Brain pericyte (primary cell): ENCODE measurements around the gene STAB2.
"Not testable (repeated sequence)": the region's sequence is repeated elsewhere in the genome, so short reads cannot be mapped to it uniquely, and the experiment has no call there.

Experiments
- DNase-seq: peaks from one replicate; pipeline ENCODE4 v3.0.0-alpha.2; 2012; ENCODE audit warnings: low read depth, low spot score

Gene STAB2

DNA sequence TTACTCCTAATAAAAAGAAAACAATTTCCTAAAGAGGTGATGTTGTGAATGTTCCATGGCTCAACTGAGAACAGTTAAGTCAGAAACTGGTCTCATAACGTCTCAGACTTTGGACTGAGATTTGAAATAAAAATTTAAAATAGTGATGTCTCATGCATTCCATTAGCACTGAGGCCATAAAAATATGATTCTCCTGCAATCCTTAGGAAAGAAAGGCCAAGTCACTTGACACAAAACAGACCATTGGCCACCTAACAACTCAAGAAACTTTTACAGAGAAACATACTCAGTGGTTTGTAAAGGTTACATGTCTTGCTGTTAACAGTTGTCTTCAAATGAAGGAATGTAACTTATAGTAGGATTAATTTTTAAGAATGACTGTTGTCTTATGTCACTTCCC lies 58.1 kb downstream of the STAB2 start:
- no peak for DNase-seq

- no peak for DNase-seq
Measured at GRCh38 chr12:103647267-103647666, 60.2 kb downstream of the STAB2 start.

GRCh38 chr12:103652808-103653207 lies 65.7 kb downstream of the STAB2 start:
- DNase-seq = no peak

DNA sequence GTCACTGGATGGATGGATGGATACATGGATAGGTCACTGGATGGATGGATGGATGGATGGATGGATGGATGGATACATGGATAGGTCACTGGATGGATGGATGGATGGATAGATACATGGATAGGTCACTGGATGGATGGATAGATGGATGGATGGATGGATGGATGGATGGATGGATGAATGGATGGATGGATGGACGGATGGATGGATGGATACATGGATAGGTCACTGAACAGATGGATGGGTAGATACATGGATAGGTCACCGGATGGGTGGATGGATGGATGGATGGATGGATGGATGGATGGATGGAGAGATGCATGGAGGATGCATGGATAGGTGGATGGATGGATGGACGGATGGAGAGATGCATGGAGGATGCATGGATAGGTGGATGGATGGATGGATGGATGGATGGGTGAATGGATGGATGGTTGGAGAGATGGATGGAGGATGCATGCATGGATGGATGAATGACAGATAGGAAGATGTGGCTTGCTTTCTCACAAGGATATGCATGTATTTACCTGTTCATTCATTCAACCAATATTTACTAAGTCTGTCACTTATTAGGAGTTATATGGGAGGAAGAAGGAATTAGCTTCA lies 66.6 kb downstream of the STAB2 start:
- DNase-seq = not testable (repeated sequence)

- no peak for DNase-seq
Measured at GRCh38 chr12:103654816-103655215, 67.7 kb downstream of the STAB2 start.

GRCh38 chr12:103656291-103656690 lies 69.2 kb downstream of the STAB2 start:
- no peak for DNase-seq

DNA sequence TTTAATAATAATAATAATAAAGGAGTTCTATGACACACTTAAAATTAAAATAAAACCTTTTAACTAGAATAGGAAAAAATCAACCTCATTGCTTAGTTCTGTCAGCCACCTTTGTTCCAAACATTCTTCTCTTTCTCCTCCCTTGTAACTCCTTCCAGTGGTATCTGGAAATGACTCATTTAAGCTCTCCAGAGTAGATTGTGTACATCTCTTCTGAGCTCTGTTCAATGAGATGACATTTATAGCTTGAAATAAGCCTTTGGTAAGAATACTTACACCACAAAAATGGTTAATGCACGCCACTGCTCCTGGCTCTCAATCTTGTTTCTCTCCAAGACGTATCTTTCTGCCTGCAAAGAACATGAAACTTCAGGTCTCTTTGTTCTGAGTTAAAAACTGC lies 70.3 kb downstream of the STAB2 start:
- no peak for DNase-seq

DNA sequence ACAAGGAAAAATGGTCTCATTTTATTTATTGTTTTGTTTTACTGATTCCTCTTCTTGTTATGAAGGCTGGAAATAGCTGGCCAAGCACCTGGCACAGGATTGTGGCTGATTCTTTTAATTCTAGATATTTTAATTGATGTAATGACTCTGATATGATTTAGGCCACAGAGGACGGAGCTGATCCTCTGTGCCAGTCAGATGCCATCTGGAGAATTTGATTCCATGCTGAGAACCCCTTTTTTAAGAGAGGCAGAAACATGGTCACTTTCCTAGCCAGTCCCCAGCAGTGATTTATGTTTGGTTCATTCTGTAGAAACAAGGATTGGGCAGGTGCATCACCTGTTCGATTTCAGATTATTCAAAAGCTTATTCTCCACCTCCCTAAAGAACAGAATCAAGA lies 77.6 kb downstream of the STAB2 start:
- DNase-seq = no peak

DNA sequence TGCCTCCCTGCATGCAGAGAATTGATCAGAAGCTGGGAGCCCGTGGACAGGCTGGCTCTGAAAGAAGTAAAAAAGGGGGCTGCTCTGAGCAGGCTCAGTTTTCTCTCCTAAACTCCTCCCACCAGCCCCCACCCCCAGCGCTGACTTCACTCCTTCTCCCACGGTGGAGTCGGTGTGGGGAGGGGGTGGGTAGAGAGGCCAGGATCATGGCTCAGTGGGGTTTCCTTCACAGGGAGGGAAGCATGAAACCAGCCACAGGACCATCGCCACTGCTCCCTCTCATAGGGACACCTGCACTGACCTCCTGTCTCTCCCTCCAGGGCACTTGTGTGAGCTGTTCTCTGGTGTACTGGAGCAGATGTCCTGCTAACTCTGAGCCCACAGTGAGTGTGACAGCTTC lies 78.9 kb downstream of the STAB2 start:
- no peak for DNase-seq

GRCh38 chr12:103667125-103667524 lies 80.1 kb downstream of the STAB2 start:
- DNase-seq = no peak

- no peak for DNase-seq
Measured at GRCh38 chr12:103668520-103668919, 81.4 kb downstream of the STAB2 start.

GRCh38 chr12:103671367-103671766 lies 84.3 kb downstream of the STAB2 start:
- no peak for DNase-seq

- DNase-seq = no peak
Measured at GRCh38 chr12:103672401-103673119, 85.5 kb downstream of the STAB2 start.

DNA sequence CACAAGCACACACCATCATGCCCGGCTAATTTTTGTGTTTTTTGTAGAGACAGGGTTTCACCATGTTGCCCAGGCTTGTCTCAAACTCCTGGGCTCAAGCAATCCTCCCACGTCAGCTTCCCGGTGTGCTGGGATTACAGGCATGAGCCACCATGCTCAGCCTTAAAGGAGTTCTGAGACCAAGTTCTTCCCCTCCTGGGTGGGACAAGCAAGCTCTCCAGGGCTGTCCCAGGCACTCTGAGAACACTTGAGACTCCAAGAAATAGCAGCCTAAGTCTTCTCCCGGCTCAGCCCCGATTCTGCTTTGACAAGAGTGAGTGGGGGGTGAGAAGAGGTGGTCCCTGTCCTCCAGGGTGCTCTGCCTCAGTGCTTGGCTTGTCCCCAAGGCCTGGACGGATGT lies 86.4 kb downstream of the STAB2 start:
- DNase-seq = no peak

DNA sequence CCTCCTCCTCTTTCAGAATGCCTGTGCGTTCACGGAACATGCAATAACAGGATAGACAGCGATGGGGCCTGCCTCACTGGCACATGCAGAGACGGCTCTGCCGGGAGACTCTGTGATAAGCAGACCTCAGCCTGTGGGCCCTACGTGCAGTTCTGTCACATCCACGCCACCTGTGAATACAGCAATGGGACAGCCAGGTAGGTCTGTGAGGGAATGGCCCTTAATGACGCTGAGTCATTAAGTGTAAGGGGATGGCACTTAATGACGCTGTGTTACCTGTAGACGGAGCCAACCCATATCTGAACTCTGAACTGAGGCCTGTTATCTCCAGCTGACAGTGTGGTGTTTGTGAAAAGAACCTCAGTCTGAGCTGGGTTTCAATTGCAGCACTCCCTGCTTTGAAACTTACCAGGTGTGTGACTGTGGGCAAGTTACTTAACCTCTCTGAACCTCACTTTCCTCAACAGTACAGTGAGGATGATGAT lies 86.9 kb downstream of the STAB2 start:
- DNase-seq = no peak

GRCh38 chr12:103676893-103677292 lies 89.8 kb downstream of the STAB2 start:
- no peak for DNase-seq

- no peak for DNase-seq
Measured at GRCh38 chr12:103677341-103677740, 90.3 kb downstream of the STAB2 start.

GRCh38 chr12:103677905-103678304 lies 90.8 kb downstream of the STAB2 start:
- DNase-seq = no peak

DNA sequence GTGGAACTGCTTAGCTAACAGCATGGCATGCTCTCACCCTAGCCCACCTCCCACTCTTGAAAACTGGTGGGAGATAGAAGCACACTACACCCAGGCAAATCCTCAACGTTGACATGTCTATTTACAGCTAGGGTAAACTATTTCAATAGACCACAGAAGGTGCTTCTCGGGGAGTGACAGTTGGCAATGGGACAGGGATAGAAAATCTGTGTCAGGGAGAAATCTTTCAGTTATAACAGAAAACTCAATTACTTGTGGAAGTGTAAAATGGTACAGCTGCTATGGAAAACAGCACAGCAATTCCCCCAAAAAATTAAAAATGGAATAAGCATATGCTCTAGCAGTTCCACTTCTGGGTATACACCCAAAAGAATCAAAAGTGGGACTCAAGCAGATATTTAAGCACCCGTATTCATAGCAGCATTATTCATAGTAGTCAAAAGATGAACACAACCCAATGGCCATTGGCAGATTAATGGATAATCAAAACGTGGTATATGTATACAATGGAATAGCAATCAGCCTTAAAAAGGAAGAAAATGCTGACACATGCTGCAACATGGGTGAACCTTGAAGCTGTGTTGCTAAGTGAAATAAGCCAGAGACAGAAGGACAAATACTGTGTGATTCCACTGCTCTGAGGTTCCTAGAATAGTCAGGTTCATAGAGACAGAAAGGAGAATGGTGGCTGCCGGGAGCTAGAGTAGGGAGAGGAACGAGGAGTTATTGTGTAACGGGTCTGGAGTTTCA lies 92.5 kb downstream of the STAB2 start:
- no peak for DNase-seq

DNA sequence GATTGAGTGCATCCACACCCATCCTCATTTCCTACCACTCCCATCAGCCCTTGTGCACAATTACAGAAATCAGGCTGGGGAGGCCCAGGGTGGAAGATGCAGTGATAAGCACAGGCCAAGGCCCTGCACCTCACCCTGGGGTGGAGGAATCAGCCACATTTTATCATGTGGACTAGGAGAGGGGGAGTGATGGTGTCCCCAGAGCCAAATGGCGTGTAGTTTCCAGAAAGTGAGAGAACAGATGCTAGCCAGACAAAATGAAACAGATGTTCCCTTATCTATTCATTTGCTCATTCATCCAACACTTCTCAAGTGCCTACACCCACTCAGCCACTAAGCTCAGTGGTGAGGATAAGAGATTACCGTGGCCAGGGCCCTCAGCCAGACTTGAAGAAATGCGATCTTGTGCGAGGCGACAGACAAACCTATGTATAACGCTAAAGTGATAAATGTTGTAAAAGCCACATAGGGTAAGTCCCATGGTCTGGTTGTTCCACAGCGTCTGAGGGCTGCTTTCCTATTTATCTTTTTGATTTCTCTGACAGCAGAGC lies 93.6 kb downstream of the STAB2 start:
- DNase-seq = no peak

- DNase-seq = no peak
Measured at GRCh38 chr12:103686026-103686425, 99.0 kb downstream of the STAB2 start.

DNA sequence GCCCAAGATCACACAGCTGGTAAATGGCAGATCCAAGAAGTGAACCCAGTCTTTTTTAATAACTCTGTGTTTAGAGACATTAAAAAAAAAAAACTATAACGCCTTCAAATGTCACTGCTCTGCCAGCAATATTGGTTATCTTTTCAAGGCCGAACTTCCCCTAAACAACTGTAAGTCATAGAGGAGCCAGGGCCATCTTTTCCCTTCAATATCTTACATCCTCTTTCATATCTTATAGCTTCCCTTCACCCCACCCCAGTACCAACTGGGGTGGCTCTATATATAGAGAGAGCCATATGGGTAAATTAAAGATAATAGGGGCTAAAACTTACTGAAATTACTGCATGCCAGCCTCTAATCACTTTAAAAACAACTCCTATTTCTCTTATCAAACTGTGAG lies 100.2 kb downstream of the STAB2 start:
- no peak for DNase-seq
